GM12891 (cell line): ENCODE measurements around the gene PICALM.

Experiments
- PAX5 ChIP-seq: IDR thresholded peaks from 2 replicates; pipeline ENCODE4 v1.6.1; 2011; ENCODE audit warnings: low read length, moderate library complexity, mild to moderate bottlenecking; ENCODE audit not compliant: insufficient read depth, severe bottlenecking
- POLR2A ChIP-seq: IDR thresholded peaks from 2 replicates; pipeline ENCODE4 v1.6.1; 2011; ENCODE audit warnings: low read depth, low read length, control low read depth
- POLR2AphosphoS5 ChIP-seq: IDR thresholded peaks from 2 replicates; pipeline ENCODE4 v1.6.1; 2011; ENCODE audit warnings: low read depth, low read length, control low read depth

- TF ChIP-seq POLR2A (no peak), POLR2AphosphoS5 (no peak), PAX5 (no peak)
These were observed 12.5 kb downstream of the PICALM start for GRCh38 chr11:86056351-86056854.
